ENCODE measurements around the gene VWA5B2.
A peak's percentile ranks its signal among the peaks of the same experiment; 100 is the strongest.
"Not testable (repeated sequence)": the region's sequence is repeated elsewhere in the genome, so short reads cannot be mapped to it uniquely, and the experiment has no call there.

Gene VWA5B2

DNA sequence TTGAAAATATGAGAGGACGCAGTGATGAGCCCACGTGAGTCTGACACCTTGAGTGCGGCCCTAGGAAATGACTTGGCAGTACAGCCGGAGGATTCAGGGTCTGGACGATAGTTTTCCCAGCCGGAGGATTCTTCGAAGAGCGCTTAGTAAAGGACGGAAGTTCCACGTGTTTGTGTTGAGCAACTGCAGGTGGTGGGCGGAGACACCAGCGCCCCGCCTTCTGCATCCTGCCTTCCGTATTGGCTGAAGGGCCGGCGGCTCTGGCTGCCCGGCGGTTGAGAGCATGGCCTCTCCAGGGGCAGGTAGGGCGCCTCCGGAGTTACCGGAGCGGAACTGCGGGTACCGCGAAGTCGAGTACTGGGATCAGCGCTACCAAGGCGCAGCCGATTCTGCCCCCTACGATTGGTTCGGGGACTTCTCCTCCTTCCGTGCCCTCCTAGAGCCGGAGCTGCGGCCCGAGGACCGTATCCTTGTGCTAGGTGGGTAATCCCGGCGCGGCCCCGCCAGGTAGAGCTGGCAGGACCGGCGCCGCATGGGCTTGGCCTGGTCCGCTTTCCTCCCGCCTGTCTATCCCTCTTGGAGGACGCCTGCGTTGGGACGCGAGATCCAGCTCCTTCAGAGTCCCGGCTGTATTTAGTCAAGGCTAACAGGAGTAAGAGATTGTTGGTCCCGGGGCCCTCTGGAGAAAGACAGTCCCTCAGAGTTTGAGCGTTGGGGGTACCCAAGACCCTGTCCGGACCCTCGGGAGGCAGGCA is 20.2 kb downstream of the VWA5B2 start, which contains the start of gene EEF1AKMT4:
EEF1AKMT4 (plus strand) TSS at position 261 of the 755 bp plus-strand sequence; CDS start at position 284, 23 bp downstream.
- peak; percentile 81 to 95 for DNase-seq (ENCODE audit: low spot score in 2 of 2)
- Mint-ChIP-seq H3K36me3 (peaks cover 36% of the 10 kb centered on the region), H3K27ac (peak within 1 kb of the TSS; percentile 100), H3K4me1 (peaks cover 36% of the 10 kb centered on the region), H3K4me3 (peak within 1 kb of the TSS; percentile 99), H3K9me3 (no peaks in the 10 kb centered on the region)
- ATAC-seq = peak; percentile 91

DNA sequence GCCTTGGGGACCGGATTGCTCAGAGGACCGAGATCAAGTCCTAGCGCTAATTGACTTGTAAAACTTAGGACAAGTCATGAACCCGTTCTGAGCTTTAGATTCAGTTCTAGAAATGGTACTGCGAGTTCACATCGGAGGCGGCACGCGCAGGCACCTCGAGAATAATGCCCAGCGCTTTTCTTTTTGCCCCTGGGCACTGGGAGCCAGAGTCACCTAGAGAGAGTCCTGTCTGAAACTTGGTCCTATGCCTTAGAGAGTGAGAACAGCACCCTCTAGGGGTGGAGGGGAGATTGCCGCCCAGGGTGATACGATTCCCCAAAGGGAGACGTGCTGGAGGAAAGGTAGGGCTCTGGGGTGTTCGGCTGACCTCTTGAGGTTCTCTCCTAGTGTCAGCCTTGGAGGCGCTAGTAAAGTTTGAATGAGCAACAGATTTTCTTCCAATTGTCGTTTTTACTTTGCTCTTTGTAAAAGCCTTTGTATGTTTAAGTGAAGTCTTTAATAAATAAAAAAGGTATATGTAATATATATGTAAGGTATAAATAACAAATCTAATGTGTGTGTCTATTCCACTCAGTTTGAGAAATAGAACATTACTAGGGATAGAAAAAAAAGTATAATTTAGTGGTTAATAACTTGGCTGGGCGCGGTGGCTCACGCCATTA is 20.9 kb downstream of the VWA5B2 start:
- H3K36me3 Mint-ChIP-seq = peaks cover 28% of the 10 kb centered on the region
- DNase-seq (ENCODE audit: low spot score in 2 of 2) (peak; percentile 91 to 96), ATAC-seq (peak; percentile 80)
- H3K4me3 Mint-ChIP-seq = peak overlapping the region; percentile 99
- no peaks in the 10 kb centered on the region for H3K9me3 Mint-ChIP-seq
- H3K4me1 Mint-ChIP-seq = peaks cover 32% of the 10 kb centered on the region
- peak overlapping the region; percentile 100 for H3K27ac Mint-ChIP-seq

DNA sequence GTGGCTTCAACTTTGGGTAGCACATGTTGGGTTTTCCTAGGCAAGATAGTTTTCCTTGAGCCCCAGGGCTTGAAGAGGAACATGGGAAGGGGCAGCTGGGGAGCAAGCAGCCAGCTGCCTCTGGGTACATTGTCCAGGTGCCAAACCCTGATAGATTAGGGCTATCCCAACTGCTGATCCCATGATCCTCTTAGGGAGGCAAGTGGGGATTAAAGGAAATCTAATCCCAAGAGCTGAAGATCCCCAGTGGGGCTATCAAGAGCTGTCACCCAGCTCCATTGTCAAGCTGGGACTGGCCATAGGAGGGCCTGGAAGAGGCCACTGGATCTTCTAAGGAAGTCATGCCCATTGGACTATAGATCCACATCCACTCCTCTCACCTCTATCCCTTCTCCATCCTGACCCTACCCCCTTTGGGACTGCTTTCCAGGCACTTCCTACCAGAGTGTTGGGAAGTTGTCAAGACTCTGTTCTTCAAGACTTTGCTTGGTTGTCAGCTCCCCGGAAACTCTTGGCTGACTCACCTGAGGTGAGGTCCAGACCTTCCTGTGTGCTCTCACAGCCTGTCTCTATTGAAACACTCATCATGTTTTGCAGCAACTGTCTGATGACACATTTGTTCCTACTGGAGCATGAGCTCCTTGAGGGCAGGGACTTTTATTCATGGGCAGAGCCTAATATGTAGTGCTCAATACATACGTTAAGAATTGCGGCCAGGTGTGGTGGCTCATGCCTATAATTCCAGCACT is 26.1 kb downstream of the VWA5B2 start:
- Mint-ChIP-seq H3K4me3 (no peak overlapping the region), H3K36me3 (peaks cover 7% of the 10 kb centered on the region), H3K9me3 (no peaks in the 10 kb centered on the region), H3K4me1 (peaks cover 18% of the 10 kb centered on the region), H3K27ac (peak overlapping the region; percentile 70)
- peak; percentile 79 for ATAC-seq
- DNase-seq (ENCODE audit: low spot score in 2 of 2) = no peak

GRCh38 chr3:184257083-184257915 is 27.9 kb downstream of the VWA5B2 start:
- Mint-ChIP-seq H3K27ac (no peak overlapping the region), H3K9me3 (no peaks in the 10 kb centered on the region), H3K4me3 (no peak overlapping the region), H3K4me1 (peaks cover 27% of the 10 kb centered on the region), H3K36me3 (peaks cover 18% of the 10 kb centered on the region)
- DNase-seq (ENCODE audit: low spot score in 2 of 2) (no peak), ATAC-seq (no peak)

- ATAC-seq (no peak), DNase-seq (ENCODE audit: low spot score in 2 of 2) (no peak)
- H3K4me3 Mint-ChIP-seq = peak overlapping the region; percentile 85
- no peak overlapping the region for H3K27ac Mint-ChIP-seq
- H3K9me3 Mint-ChIP-seq = no peaks in the 10 kb centered on the region
- H3K4me1 Mint-ChIP-seq = peaks cover 36% of the 10 kb centered on the region
- H3K36me3 Mint-ChIP-seq = peaks cover 20% of the 10 kb centered on the region
These were observed 29.5 kb downstream of the VWA5B2 start for GRCh38 chr3:184258926-184259325.

DNA sequence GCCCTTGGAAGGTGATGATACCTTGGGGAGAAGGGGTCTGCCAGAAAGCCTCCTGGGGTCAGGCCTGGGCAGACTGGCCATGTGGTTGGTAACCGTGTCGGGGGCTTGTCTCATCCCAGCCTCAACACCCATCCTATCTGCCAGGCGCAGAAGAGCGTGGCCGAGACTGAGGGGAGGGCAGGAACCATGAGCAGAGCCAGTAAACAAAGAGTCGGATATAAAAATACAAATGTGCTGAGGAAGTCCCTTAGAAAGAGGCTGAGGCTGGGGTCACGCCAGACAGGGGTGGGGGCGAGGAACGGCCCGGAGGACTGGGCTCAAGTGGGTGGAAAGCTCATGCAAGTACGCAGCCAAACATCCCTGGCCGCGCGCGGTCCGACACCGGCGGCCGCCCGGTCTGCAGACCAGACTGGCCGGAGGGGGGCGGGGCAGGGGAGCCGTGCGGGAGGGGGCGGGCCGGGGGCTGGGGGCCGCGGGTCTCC is 30.1 kb downstream of the VWA5B2 start:
- Mint-ChIP-seq H3K9me3 (no peaks in the 10 kb centered on the region), H3K4me3 (peak overlapping the region; percentile 85), H3K36me3 (peaks cover 16% of the 10 kb centered on the region), H3K27ac (no peak overlapping the region), H3K4me1 (peaks cover 36% of the 10 kb centered on the region)
- ATAC-seq (no peak), DNase-seq (ENCODE audit: low spot score in 2 of 2) (no peak)

DNA sequence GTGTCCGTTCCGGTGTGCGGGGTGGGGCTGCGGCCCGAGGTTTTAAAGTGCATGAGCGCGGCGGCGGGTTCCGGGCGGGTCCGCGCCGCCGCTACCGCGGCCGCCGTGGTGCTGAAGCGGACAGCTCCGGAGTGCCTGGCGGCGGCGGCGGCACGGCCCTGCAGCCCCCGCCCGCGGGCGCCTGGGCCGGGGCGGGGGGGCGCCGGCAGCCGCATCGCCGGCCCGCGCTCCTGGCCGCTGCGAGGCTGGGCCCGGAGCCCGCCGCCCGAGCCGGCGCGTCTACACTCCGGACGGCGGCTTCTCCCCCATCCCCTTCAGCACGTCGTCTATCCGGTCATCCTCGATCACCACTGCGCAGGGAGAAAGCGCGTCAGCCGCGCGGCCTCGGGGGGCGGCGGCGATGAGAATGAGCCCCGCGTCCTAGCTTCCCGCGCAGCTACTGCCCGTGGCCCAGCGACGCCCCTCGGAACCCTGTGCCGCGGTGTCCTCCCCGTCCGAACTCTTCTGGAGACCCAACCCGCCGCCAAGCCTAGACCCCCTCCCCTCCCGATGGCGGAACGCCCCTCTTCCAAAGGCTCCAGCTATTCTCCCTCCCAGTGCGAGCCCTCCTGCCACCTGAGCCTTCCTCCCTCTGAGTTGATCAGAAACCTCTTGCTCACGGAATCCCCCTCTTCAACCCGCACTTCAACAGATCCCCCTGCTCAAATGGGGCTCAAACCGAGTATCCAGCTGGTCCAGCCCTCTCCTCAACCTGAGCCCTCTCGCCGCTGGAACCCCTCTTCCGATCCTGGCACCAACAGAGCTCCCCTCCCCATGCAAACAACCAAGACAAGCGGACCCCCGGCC is 30.7 kb downstream of the VWA5B2 start:
- peak overlapping the region; percentile 85 for H3K4me3 Mint-ChIP-seq
- H3K36me3 Mint-ChIP-seq = peaks cover 16% of the 10 kb centered on the region
- H3K9me3 Mint-ChIP-seq = no peaks in the 10 kb centered on the region
- DNase-seq (ENCODE audit: low spot score in 2 of 2) (peak; percentile 30 to 70), ATAC-seq (peak; percentile 49)
- peak overlapping the region; percentile 84 for H3K27ac Mint-ChIP-seq
- H3K4me1 Mint-ChIP-seq = peaks cover 36% of the 10 kb centered on the region

DNA sequence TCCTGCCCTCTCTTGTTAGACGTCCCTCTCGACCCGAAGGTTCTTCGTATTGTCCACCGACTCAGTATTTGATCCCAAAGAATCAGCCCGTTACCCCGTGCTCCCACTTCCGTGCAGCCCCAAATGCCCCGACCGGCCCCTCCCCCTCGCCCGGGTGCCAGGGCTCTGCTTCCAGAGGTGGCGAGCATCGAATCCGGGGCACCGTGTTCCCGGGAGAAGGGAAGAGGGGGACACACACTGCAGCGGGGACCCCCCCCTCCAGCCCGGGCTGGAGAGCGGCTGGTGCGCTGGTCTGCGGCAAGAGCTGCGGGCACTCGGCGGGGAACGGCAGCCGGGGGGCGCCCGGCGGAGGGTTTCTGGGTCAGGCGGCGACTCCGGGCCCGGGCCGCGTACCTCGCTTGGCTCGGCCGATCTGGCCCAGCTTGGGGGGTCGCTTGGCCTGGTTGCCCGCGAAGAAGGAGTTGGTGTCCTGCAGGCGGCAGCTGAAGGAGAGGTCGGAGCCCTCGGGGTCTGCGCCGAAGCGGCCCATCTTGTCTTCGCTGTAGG is 31.4 kb downstream of the VWA5B2 start:
- peak in 1 of 2 donors; percentile 66 for DNase-seq (ENCODE audit: low spot score in 2 of 2)
- Mint-ChIP-seq H3K9me3 (no peaks in the 10 kb centered on the region), H3K36me3 (peaks cover 16% of the 10 kb centered on the region), H3K27ac (peak overlapping the region; percentile 84), H3K4me1 (peaks cover 30% of the 10 kb centered on the region), H3K4me3 (peak overlapping the region; percentile 85)
- ATAC-seq = no peak

- ATAC-seq = peak; percentile 76
- H3K27ac Mint-ChIP-seq = peak within 1 kb of the TSS; percentile 84
- DNase-seq (ENCODE audit: low spot score in 2 of 2) = peak; percentile 46 to 79
- peak within 1 kb of the TSS; percentile 85 for H3K4me3 Mint-ChIP-seq
- peaks cover 16% of the 10 kb centered on the region for H3K36me3 Mint-ChIP-seq
- peaks cover 29% of the 10 kb centered on the region for H3K4me1 Mint-ChIP-seq
- H3K9me3 Mint-ChIP-seq = no peaks in the 10 kb centered on the region
These were observed 32.0 kb downstream of the VWA5B2 start, which contains the start of gene CAMK2N2 for GRCh38 chr3:184261270-184261853. TSS of gene CAMK2N2 (minus strand) at chr3:184261553. CDS start at chr3:184261285, 268 bp downstream.

DNA sequence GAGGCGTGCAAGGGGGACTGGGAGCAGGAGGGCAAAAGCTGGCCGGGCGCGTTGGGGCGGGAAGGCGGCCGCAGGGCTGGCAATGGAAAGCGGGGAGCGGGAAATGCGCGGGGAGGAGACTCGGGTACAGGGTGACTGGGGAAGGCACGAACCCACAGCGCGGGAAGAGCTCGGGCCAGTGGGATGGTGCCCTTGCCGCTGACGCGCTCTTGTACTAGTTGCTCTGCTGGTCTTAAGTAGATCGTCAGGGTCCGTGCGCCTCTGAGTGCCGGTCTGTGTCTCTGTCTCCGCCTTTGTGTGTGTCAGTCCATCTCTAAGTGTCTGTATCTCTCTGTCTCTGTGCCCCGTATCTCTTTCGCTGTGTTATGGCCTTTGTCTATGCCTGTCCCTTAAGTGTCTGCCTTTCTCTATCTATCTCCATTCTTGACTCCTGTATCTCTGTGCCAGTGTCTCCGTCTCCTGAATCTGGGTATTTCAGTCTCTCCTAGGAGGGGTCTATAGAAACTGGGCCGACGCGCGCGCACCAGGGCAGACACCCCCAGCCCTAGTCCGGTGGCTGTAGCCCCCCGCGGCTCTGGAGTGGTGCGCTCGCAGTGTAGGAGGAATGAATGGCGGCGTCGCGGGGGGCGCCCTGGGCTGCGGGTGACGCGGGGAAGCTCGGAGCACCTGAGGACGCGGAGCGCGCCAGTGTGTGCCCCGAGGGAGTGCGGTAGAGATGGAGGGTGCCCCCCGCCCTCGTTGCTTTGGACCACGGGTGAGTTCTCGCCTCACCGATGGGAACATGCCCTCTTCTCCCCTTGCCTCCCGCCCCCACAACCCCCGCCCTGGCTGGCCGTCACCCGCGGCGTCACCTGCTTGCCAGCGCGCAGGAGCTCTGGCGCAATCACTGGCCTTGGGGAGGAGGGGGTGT is 32.7 kb downstream of the VWA5B2 start:
- ATAC-seq = peak; percentile 47
- Mint-ChIP-seq H3K4me1 (peaks cover 29% of the 10 kb centered on the region), H3K27ac (peak overlapping the region; percentile 64), H3K9me3 (no peaks in the 10 kb centered on the region), H3K4me3 (peak overlapping the region; percentile 85), H3K36me3 (peaks cover 16% of the 10 kb centered on the region)
- peak in 1 of 2 donors; percentile 16 for DNase-seq (ENCODE audit: low spot score in 2 of 2)

GRCh38 chr3:184262764-184263179 is 33.4 kb downstream of the VWA5B2 start:
- H3K4me1 Mint-ChIP-seq = peaks cover 29% of the 10 kb centered on the region
- peaks cover 16% of the 10 kb centered on the region for H3K36me3 Mint-ChIP-seq
- no peak for ATAC-seq
- H3K27ac Mint-ChIP-seq = peak overlapping the region; percentile 64
- H3K4me3 Mint-ChIP-seq = peak overlapping the region; percentile 85
- DNase-seq (ENCODE audit: low spot score in 2 of 2) = no peak
- no peaks in the 10 kb centered on the region for H3K9me3 Mint-ChIP-seq

DNA sequence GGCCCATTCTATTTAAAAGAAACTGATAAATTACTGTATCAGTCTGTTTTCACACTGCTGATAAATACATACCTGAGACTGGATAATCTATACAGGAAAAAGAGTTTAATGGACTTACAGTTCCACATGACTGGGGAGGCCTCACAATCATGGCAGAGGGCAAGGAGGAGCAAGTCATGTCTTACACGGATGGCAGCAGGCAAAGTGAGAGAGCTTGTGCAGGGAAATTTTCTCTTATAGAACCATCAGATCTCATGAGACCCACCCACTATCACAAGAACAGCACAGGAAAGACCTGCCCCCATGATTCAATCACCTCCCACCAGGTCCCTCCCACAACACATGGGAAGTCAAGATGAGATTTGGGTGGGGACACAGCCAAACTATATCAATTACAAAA is 37.9 kb downstream of the VWA5B2 start:
- not testable (repeated sequence) for H3K4me1 Mint-ChIP-seq; H3K27ac Mint-ChIP-seq; H3K4me3 Mint-ChIP-seq; ATAC-seq; H3K36me3 Mint-ChIP-seq; H3K9me3 Mint-ChIP-seq; DNase-seq (ENCODE audit: low spot score in 2 of 2)
